HEK293 (cell line): ENCODE data around the gene MGAT1.

ENCODE experiments used
- KLF16 ChIP-seq: fragments of 450-650 bp; formaldehyde crosslinking; IDR thresholded peaks from 2 replicates; pipeline ENCODE4 v1.5.1; 2017; ENCODE audit warnings: missing biosample characterization, missing genetic modification characterization
- ZFP3 ChIP-seq: fragments of 450-650 bp; formaldehyde crosslinking; IDR thresholded peaks from 2 replicates; pipeline ENCODE4 v1.5.1; 2016; ENCODE audit warnings: low read depth, missing biosample characterization, missing genetic modification characterization
- ZNF202 ChIP-seq: fragments of 450-650 bp; formaldehyde crosslinking; IDR thresholded peaks from 2 replicates; pipeline ENCODE4 v1.5.1; 2016; ENCODE audit warnings: missing biosample characterization, missing genetic modification characterization, borderline replicate concordance
- ZNF558 ChIP-seq: fragments of 450-650 bp; formaldehyde crosslinking; IDR thresholded peaks from 2 replicates; pipeline ENCODE4 v1.5.1; 2016; ENCODE audit warnings: missing biosample characterization, missing genetic modification characterization
- ZNF670 ChIP-seq: fragments of 450-650 bp; formaldehyde crosslinking; IDR thresholded peaks from 2 replicates; pipeline ENCODE4 v1.5.1; 2016; ENCODE audit warnings: missing biosample characterization, missing genetic modification characterization, low read depth
- ZNF677 ChIP-seq: fragments of 450-650 bp; IDR thresholded peaks from 2 replicates; pipeline ENCODE4 v1.5.0; 2018; ENCODE audit warnings: missing biosample characterization, mild to moderate bottlenecking, missing genetic modification characterization, moderate library complexity
- TF ChIP-seq, protein P1 (sequence below): sonication (generic); formaldehyde crosslinking; IDR thresholded peaks from 2 replicates; pipeline ENCODE4 v1.8.1; 2022; ENCODE audit warnings: mild to moderate bottlenecking, moderate library complexity, missing genetic modification reagents
- TF ChIP-seq, protein P2 (sequence below): fragments of 450-650 bp; formaldehyde crosslinking; IDR thresholded peaks from 2 replicates; pipeline ENCODE4; 2016; ENCODE audit warnings: missing biosample characterization, missing genetic modification characterization
- TF ChIP-seq, protein P3 (sequence below): fragments of 450-650 bp; formaldehyde crosslinking; IDR thresholded peaks from 2 replicates; pipeline ENCODE4 v1.5.1; 2016; ENCODE audit warnings: missing biosample characterization, missing genetic modification characterization
- TF ChIP-seq, protein P4 (sequence below): fragments of 450-650 bp; formaldehyde crosslinking; conservative IDR thresholded peaks from 2 replicates; pipeline ENCODE4 v1.5.1; 2016; ENCODE audit warnings: low read depth, missing biosample characterization, missing genetic modification characterization

DNA sequence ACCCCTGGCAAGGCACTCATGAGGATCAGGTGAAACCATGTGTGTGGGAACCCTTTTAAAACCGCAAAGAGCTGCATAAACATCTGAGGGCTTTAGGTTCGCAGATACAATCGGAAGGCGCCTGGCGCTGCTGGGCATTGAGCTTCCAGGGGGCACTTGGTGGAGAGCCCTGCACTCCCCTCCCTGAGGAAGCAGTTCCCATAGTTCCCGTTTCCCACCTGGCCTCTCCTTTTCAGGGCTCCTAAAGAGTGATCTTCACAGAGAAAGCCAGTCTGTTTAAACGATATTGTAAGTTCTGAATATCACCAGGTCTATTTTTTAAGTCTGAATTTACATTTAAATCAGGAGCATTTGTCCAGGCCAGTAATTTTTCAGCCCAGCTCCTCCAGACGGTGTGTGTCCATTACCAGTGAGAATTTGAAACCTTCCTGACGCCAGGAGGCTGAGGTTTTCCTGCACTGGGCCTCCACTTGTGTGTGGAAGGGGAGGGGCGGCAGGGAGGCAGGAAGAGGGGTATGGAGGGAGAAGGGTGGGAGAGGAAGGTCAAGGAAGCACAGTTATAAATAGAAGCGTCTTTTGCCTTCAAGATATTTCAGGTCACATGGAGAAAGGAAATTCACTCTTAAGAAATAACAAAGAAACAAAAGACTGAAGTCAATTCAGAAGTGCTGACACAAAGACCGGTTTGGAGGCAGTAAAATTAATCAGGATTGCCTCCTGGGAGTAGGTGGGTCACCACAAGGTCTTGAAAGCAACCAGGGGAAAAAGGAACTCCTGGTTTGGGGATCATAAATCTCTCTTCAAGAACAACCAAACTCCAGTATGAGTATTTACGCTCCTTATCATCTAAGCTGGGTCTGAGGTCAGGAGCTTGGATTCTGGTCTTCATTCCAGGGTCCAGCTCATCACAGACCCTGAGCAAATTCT, 14.3 kb upstream of the MGAT1 start:
- TF ChIP-seq, protein P1, sequence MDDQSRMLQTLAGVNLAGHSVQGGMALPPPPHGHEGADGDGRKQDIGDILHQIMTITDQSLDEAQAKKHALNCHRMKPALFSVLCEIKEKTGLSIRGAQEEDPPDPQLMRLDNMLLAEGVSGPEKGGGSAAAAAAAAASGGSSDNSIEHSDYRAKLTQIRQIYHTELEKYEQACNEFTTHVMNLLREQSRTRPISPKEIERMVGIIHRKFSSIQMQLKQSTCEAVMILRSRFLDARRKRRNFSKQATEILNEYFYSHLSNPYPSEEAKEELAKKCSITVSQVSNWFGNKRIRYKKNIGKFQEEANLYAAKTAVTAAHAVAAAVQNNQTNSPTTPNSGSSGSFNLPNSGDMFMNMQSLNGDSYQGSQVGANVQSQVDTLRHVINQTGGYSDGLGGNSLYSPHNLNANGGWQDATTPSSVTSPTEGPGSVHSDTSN: no peak
- TF ChIP-seq, protein P2, sequence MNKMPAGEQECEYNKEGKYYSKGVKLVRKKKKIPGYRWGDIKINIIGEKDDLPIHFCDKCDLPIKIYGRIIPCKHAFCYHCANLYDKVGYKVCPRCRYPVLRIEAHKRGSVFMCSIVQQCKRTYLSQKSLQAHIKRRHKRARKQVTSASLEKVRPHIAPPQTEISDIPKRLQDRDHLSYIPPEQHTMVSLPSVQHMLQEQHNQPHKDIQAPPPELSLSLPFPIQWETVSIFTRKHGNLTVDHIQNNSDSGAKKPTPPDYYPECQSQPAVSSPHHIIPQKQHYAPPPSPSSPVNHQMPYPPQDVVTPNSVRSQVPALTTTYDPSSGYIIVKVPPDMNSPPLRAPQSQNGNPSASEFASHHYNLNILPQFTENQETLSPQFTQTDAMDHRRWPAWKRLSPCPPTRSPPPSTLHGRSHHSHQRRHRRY: no peak
- TF ChIP-seq, protein P3, sequence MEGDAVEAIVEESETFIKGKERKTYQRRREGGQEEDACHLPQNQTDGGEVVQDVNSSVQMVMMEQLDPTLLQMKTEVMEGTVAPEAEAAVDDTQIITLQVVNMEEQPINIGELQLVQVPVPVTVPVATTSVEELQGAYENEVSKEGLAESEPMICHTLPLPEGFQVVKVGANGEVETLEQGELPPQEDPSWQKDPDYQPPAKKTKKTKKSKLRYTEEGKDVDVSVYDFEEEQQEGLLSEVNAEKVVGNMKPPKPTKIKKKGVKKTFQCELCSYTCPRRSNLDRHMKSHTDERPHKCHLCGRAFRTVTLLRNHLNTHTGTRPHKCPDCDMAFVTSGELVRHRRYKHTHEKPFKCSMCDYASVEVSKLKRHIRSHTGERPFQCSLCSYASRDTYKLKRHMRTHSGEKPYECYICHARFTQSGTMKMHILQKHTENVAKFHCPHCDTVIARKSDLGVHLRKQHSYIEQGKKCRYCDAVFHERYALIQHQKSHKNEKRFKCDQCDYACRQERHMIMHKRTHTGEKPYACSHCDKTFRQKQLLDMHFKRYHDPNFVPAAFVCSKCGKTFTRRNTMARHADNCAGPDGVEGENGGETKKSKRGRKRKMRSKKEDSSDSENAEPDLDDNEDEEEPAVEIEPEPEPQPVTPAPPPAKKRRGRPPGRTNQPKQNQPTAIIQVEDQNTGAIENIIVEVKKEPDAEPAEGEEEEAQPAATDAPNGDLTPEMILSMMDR (tag by site-specific recombination): no peak
- TF ChIP-seq ZNF202 (tag by site-specific recombination) (no peak), ZNF677 (tag by site-specific recombination) (no peak), ZNF558 (tag by site-specific recombination) (no peak), ZFP3 (tag by site-specific recombination) (no peak), KLF16 (tag by site-specific recombination) (no peak), ZNF670 (tag by site-specific recombination) (no peak)
- TF ChIP-seq, protein P4, sequence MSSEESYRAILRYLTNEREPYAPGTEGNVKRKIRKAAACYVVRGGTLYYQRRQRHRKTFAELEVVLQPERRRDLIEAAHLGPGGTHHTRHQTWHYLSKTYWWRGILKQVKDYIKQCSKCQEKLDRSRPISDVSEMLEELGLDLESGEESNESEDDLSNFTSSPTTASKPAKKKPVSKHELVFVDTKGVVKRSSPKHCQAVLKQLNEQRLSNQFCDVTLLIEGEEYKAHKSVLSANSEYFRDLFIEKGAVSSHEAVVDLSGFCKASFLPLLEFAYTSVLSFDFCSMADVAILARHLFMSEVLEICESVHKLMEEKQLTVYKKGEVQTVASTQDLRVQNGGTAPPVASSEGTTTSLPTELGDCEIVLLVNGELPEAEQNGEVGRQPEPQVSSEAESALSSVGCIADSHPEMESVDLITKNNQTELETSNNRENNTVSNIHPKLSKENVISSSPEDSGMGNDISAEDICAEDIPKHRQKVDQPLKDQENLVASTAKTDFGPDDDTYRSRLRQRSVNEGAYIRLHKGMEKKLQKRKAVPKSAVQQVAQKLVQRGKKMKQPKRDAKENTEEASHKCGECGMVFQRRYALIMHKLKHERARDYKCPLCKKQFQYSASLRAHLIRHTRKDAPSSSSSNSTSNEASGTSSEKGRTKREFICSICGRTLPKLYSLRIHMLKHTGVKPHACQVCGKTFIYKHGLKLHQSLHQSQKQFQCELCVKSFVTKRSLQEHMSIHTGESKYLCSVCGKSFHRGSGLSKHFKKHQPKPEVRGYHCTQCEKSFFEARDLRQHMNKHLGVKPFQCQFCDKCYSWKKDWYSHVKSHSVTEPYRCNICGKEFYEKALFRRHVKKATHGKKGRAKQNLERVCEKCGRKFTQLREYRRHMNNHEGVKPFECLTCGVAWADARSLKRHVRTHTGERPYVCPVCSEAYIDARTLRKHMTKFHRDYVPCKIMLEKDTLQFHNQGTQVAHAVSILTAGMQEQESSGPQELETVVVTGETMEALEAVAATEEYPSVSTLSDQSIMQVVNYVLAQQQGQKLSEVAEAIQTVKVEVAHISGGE (tag by site-specific recombination): no peak
